GM21515 (cell line): Measurements from ENCODE around the gene ACTL7B.
"Not testable (repeated sequence)": the region's sequence is repeated elsewhere in the genome, so short reads cannot be mapped to it uniquely, and the experiment has no call there.

ENCODE experiments used
- ATAC-seq: cut with Tn5 transposase; IDR thresholded peaks from one replicate; pipeline ENCODE4 v1.9.1; 2021; ENCODE audit not compliant: unreplicated experiment

ACTL7B gene

DNA sequence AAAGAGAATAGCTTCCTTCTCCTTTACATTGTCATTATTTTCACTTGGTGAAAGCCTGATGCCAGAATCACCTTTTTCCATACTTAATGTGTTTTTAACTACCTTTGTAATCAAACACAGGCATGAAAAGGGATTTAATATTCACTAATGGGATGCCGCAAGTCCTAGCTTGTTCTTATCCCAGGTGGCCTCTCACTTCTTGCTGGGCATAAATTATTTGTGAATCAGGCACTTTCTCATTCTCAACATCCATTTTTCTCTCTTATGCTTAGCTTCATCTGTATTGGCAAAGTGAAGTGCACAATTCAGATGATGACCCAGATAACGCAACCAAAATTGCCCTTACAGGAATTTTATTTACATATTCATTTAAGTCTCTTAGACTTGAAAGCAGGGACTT, 10.9 kb downstream of the ACTL7B start:
- ATAC-seq, result no peak

DNA sequence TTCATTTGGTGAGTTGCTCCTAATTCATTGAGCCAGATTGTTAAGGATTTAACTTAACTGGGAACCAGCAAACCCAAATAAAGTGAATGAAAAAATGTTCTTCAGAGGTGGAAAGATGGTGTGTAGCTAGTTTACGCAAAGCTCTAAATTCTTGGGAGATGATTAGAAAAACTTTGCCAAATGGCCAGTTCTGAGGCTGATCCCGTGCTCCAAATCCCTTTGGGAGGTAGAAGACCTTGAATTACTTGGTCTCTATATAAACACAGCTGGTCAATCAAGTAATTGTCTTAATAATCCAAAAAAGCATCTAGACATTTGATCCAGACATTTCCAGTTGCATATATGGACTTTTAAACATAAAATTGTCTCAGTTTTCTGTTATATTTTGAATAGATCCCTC, 11.4 kb downstream of the ACTL7B start:
- ATAC-seq, result no peak

DNA sequence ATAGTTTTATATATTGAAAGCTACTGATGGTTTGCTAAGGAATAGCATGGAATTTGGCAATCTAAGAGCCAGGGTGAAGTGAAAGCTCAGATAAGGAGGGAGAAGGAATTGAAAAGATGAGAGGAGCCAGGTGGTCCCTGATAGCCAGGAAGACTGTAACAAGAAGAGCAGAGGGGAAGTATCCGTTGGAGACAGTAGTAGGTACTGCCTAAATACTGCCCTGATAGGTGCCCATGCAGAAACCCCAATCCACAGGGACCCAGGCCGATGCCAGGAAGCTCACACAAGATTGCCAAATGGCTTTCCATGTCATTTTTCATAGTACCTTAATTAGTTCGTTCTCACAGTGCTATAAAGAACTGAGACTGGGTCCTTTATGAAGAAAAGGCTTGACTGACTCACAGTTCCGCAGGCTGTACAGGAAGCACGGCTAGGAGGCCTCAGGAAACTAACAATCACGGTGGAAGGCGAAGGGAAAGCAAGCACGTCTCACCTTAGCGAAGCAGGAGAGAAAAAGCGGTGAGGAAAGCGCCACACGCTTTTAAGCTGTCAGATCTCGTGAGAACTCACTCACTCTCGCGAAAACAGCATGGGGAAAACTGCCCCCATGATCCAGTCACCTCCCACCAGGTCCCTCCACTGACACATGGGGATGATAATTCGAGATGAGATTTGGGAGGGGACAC, 13.0 kb downstream of the ACTL7B start:
- no peak for ATAC-seq

DNA sequence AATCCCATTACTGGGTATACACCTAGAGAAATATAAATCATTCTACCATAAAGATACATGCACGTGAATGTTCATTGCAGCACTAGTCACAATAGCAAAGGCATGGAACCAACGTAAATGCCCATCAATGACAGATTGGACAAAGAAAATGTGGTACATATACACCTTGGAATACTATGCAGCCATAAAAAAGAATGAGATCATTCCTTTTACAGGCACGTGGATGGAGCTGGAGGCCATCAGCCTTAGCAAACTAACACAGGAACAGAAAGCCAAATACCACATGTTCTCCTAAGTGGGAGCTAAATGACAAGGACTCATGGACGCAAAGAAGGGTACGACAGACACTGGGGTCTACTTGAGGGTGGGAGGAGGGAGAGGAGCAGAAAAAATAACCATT, 16.2 kb downstream of the ACTL7B start:
- ATAC-seq, result not testable (repeated sequence)

DNA sequence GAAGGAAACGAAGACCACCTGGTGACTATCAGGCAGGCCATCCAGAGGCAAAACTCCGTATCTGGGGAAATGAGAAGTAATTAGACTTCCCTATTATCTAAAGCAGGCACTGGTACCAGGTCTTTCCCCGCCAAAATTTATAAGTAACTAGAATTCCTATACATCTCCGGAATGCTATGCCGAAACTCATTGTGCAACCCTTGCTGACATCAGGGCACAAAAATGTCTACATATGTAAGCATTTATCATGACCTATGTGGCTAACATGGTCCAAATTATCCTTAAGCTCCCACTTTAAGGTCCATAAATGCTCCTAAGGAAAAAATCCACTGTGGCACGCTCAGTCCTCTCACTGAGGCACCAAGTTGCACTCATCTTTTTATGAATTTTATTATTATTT, 17.8 kb downstream of the ACTL7B start:
- no peak for ATAC-seq

DNA sequence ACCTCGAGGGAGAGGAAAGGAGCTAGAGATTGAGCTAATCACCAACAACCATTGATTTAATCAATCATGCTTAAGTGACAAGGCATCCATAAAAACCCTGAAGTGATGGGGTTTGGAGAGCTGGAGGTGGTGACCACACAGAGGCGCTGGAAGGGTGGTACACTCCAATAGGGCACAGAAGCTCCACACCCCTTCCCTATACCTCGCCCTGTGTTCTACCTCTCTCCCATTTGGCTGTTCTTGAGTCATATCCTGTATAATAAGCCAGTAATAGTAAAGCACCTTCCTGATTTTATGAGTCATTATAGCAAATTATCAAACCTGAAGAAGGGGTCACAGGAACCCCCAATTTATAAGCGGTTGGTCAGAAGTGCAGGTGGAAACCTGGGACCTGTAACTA, 18.3 kb downstream of the ACTL7B start:
- ATAC-seq, result no peak

DNA sequence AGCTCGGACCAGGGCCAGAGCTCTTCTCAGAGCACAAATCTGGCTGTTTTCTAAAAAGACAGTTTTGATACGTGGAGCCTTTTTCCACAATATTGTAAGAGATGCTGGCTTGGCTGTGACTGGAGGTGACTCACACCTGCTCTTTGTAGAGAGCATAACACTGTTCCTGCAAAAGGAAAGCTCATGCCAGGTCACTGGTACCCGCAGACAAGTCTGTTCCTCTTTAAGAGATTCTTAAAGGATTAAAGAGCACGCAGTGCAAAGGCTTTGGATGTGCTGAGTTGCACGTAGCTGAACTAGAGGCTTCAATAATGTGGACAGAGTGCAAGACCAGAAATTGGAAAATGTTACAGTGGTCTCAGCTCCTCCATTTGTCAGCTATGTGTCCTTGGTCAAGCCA, 19.0 kb downstream of the ACTL7B start:
- ATAC-seq, result no peak

DNA sequence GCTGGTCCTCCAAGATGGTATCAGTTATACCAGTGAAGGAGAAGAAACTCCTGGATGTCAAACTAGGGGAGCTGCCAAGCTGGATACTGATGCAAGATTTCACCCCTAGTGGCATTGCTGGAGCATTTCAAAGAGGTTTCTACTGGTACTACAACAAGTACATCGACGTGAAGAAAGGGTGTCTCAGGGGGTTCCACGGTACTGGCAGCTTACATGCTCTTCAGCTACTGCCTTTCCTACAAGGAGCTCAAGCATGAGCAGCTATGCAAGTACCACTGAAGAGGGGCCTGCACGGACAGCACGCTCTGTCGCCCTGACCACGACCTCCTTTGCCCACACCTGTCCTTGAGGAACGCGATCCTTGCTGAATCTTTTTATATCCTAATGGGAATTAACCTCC, 19.5 kb downstream of the ACTL7B start:
- ATAC-seq, result no peak

DNA sequence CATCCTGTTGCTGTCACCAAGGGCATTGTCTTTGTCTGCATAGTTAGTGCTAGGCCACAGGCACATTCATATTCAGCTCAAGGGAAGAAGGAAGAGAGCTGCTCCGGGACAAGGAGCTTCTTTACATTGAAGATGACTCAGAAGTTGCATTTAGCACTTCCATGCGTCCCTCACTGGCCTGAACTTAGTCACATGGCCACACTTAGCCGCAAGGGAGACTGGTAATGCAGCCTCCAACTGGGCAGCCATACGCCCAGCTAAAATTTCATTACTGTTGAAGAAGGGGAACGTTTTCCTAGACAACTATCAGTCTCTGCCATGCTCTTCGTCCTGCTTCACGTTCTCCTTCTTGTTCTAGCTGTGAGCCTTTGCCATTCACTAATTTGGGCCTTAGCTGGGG, 20.0 kb downstream of the ACTL7B start:
- ATAC-seq, result no peak

DNA sequence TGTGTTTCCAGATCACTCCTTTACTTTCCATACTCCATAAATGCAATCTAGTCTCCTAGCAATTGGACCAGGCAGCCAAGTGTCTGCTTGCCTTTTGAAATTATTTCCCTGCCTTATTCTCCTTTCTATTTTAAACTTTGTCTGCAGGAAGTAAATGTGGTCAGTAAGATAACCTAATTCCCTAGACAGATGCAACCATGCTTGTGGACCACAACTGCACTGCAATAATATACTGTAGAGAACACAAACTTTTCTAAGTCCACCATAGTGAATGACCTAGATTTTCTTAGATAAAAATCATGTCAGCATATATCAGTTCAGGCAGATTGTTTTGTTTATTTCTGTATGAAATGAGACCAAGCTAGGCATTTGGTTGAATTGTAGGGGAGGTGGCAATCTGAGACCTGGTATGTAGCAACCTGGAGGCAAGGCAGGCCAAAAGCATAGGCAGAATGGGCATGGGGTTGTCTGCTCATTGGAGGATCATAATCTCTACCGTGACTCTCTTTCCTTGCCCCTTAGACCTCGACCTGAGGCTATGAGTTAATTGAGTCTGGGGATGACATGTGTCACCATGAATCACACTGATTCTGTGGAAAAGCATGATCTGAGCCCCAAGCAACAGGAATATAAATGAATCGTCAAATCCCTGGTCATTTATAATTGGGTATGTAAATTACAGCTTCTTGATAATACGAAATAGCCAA, 20.7 kb downstream of the ACTL7B start:
- ATAC-seq, result no peak

DNA sequence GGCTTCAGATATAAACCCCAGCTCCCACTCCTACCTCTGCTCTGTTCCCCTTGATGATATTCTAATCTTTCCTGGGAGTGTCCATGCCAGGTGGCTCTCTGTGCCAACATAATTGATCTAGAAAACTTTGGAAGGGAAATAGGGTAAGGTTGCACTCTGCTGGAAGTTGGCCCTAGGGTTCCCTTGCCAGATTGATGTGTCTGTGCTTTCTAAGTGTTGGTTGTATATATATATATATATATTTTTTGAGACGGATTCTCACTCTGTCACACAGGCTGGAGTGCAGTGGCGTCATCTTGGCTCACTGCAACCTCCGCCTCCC, 23.6 kb downstream of the ACTL7B start:
- no peak for ATAC-seq

DNA sequence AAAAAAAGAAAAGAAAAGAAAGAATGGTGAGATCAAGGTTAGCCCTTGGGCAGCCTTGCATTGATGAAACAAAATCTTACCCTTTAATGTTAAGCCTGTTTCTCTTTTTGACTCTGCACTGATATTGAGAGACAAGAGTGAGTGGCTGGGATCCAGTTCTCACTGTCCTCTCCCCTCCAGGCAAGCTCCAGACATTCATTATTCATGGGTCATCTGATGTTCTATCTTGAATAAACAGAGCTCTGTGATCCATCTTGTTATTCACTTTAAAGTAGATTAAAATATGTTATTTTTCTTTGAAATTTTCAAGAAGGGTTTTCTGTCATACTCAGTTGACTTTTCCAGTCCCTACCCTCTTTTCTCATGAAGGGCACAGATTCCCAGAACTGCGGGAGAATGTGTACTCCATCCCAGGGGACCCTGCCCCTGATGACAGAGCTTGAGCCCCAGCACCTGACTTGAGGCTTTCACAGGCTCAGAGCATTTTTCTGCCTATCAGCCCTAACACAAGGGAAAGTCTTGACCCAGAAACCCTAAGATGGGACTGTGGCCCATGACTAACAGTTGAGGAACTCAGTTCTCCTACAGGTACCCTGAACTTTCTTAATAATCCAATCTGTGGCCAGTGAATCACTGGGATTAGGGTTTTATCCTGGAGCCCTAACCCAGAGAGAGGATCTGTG, 24.1 kb downstream of the ACTL7B start:
- ATAC-seq, result no peak

DNA sequence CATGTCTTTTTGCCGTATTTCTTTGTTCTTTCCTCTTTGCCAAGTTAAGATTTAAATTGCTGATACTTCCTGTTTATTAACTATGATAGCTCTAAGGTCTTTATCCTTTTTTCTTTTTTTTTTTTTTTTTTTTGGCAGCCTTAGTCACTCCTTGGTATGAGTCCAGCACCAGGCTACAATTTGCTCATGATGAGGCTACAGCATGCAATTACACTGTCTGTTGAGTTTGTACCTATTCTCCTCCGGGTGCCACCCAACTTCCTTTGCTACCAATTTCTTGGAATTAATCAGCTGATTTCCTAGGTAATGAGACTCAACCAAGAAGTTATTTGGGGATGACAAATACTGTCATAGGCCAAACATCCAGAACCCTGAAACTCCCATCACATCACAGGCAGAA, 25.5 kb downstream of the ACTL7B start:
- ATAC-seq, result no peak

DNA sequence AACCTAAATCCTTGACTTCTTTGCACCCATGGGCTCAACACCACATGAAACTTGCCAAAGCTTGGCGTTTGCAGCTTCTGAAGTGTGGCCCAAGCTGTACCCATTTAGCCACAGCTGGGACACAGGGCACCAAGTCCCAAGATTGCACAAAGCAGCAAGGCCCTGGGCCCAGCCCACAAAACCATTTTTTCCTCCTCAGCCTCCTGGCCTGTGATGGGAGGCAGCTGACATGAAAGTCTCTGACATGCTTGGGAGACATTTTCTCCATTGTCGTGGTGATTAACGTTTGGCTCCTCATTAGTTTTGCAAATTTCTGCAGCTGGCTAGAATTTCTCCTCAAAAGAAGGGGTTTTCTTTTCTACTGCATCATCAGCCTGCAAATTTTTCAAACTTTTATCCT, 32.0 kb downstream of the ACTL7B start:
- no peak for ATAC-seq

DNA sequence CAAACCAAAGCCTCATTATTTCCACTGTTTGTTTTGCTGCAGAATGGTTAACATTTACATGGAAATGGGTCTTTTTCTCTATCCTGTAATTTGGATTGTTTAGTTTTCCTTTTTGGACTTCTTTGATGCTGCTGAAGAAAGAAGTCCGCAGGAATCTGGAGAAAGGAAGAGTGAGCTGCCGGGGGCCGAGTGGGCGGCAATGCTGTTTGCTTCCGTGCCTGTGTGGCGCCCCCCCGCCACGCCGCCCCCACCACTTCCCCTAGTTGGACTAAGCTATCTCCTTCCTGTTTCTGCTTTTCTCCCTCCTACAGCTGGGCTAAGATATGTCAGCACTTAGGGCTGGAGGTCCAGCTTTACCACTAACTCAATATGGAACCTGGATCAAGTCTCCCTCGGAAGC, 39.7 kb downstream of the ACTL7B start:
- no peak for ATAC-seq

DNA sequence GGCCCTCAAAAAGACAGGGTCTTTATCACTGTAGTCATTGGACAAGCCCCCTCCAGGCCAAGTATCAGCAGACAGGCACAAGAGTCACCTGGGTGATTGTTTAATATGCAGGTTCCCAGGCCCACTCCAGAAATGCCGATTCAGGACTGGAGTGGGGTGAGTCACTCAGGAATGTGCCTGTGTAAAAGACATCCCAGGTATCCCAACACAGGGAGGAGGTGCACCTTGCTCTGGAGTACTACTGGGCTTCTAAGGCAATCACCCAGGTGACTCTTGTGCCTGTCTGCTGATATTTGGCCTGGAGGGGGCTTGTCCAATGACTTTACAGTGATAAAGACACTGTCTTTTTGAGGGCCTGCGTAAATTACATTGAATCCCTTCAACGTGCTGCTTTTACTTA, 40.6 kb downstream of the ACTL7B start:
- ATAC-seq, result no peak

DNA sequence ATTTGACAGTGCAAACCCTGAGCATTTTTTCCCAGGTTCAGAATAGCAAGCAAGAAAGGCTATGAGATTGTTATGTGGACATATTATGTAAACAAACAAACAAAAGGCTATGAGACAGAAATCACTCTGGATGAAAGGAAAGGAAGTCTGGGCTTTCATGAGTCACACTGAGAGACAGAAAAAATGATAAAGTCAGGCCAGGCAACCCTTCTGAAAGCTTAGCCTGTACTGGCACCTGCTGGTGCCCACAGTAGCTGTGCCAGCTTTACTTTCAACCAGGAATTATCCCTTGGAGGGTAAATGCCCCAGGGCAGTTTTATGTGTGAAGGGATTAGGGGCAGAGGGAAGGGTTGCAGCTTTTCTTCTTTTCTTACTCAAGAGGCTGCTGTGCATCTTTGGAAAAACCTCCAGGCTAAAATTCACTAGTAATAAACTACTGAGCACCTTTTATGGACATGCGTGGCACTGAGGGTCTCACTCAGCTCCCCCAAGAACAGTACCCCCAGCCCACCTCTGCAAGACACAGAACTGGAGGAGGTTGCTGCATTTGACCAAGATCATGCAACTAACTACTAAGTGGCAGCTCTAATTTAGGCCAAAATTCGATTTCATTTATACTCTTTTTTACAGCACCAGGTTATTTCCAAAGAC, 41.7 kb downstream of the ACTL7B start:
- no peak for ATAC-seq

DNA sequence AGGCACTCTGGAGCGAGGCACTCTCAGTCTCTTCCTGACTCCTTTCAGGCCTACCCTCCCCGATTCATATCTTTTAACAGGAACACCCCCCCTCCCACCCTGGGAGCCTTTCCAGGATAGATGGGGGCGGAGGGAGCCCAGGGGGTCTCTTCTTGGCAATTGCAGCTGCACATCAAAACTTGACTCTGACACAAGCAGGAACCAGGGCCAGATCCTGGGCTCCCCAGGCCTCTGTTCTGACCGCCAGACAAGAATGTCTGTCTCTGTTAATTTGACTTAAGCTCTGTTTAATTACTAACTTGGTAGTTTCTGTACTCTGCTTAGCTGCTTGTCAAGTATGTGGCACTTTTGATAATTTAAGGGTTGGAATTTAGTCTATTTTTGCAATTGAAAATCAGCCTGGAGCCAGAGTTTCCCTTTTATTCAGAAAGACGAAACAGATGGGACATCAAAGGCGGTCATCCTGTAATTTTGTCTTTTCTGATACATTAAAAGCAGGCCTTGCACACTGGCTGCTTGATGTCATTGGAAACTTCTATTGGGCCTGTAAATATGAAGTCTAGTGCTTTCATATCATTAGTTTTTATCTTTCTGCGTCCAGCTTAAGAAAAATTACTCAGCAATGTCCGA, 43.3 kb downstream of the ACTL7B start:
- ATAC-seq, result no peak

DNA sequence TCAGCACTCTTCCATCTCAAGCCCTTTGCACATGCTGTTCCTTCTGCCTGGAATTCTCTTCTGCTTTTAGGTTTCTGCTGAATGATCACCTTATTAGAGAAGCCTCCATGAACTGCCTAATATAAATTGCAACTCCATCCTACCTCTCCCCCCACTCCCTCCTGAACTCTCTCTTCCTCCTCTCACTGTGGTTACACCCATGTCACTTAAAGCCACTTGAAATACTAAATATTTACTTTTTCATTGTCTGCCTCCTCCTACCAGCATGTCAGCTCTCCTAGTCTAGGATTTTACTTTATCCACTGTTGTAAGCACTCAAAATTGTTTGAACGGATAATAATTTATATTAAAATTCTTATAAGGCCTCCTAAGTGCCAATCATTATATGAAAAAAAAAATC, 43.8 kb downstream of the ACTL7B start:
- no peak for ATAC-seq

DNA sequence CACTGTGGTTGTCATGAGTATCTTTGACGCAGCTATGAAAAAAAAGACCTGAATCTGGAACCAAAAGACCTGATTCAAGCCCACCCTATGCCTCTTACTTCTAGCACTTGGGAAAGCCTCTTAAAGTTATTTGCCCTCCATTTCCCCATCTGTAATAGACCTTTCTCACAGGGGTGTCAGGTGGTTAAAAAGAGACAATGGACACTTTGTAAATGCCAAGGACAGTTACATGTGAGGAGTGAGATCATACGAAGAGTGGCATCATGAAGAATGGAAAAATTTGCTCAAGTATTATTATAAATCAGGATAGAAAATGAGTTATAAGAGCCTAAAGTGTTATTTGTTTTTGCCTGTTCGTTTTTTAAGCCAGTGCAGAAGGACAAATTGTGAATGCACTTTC, 46.5 kb downstream of the ACTL7B start:
- ATAC-seq, result no peak
